Activated naive CD8-positive, alpha-beta T cell (primary cell): Measurements from ENCODE around the gene SMCO2.

Experiments
- H3K27ac Mint-ChIP-seq: one replicate; pipeline ENCODE4 v1.8.0; 2021; ENCODE audit warnings: mixed read lengths
- H3K27me3 Mint-ChIP-seq: one replicate; pipeline ENCODE4 v1.8.0; 2021; ENCODE audit warnings: mixed read lengths
- H3K36me3 Mint-ChIP-seq: one replicate; pipeline ENCODE4 v1.8.0; 2021; ENCODE audit warnings: mixed read lengths
- H3K4me1 Mint-ChIP-seq: one replicate; pipeline ENCODE4 v1.8.0; 2021; ENCODE audit warnings: low read depth, mixed read lengths
- H3K4me3 Mint-ChIP-seq: one replicate; pipeline ENCODE4 v1.8.0; 2021; ENCODE audit warnings: mild to moderate bottlenecking, mixed read lengths
- H3K9me3 Mint-ChIP-seq: one replicate; pipeline ENCODE4 v1.8.0; 2021; ENCODE audit warnings: low read depth, mixed read lengths

SMCO2 gene

DNA sequence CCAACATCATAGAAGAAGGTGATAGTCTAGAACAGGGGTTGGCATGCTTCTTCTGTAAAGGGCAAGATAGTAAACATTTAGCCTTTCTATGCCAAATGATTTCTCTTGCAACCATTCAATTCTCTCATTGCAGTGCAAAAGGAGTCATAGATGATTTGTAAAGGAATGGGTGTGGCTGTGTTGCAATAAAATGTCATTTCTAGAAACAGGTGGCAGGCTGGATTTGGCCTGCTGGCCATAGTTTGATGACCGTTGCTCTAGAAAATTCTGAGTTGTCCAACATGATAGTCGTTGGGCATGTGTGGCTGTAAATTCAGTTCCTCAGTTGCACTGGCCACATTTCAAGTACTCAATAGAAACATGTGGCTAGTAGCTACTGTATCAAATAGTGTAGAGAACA, 21.7 kb downstream of the SMCO2 start:
- Mint-ChIP-seq H3K36me3 (no peaks in the 10 kb centered on the region), H3K9me3 (no peaks in the 10 kb centered on the region), H3K27ac (no peak overlapping the region), H3K27me3 (no peaks in the 10 kb centered on the region), H3K4me3 (no peak overlapping the region), H3K4me1 (peaks cover 23% of the 10 kb centered on the region)

DNA sequence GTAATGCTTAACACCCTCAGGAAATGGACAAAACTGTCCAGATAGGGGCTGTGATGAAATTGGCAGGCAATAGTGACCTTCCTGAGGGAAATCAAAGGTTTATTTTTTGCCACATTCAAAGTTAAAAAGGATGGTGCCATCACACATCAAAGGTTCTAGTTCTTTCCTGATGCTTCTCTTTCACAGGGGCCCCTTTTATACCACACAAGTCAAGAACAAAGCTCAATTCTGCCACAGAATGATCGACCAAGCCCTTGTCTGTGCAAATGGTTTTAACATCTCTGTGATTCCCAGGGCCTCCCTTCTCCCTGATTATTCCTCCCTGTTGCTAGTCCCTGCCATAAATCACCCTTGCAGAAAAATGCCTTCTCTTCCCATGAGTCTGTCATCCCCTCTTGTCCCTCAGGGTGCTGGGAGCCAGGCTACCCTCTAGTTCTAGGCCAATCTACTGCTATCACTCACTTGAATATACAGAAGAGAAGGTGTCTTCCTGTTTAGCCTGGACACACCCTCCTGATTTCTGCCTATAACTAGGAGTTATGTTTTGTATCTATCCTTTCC, 22.7 kb downstream of the SMCO2 start:
- no peak overlapping the region for H3K27ac Mint-ChIP-seq
- no peaks in the 10 kb centered on the region for H3K36me3 Mint-ChIP-seq
- H3K9me3 Mint-ChIP-seq: no peaks in the 10 kb centered on the region
- no peaks in the 10 kb centered on the region for H3K27me3 Mint-ChIP-seq
- H3K4me3 Mint-ChIP-seq: no peak overlapping the region
- peaks cover 27% of the 10 kb centered on the region for H3K4me1 Mint-ChIP-seq

DNA sequence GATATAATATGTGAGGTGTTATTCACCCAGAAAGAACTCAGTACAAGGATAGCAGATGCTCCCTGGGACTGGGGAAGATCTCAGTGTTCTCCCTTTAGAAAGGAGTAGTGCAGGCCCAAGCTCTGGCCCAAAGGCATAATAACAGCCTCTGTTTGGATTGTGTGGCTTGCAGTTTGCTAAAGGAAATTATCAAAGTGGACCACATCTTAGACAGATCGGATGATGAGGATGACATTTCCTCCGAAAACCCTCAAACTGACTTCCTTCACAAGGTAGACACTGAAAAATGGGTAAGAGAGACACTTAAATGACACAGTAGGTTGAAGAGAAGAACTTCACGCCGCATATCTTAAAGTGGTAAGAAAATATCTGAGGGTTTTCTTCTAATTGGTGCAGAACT, 26.1 kb downstream of the SMCO2 start:
- Mint-ChIP-seq H3K4me1 (peaks cover 26% of the 10 kb centered on the region), H3K36me3 (peaks cover 11% of the 10 kb centered on the region), H3K27me3 (no peaks in the 10 kb centered on the region), H3K9me3 (peaks cover 13% of the 10 kb centered on the region), H3K27ac (no peak overlapping the region), H3K4me3 (no peak overlapping the region)

DNA sequence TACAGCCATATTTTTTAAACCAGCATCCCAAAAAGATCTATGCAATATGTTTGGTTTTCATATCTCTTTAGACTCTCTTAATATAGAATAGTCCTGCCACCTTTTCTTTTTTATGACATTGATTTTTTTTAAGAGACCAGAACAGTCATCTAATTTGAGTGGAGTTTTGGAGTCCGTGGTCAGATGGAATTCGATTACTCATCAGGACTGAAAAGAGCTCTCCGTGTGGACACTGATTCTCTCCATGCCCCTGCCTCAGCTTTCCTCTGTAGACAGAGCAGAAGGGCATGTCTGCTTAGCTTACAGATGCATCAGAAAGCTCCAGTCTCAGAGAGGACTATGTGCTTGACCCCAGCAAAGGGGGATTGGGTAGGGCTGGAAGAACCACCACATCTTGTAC, 27.8 kb downstream of the SMCO2 start:
- Mint-ChIP-seq H3K4me3 (no peak overlapping the region), H3K27ac (no peak overlapping the region), H3K36me3 (peaks cover 15% of the 10 kb centered on the region), H3K27me3 (no peaks in the 10 kb centered on the region), H3K4me1 (peaks cover 20% of the 10 kb centered on the region), H3K9me3 (peaks cover 18% of the 10 kb centered on the region)

DNA sequence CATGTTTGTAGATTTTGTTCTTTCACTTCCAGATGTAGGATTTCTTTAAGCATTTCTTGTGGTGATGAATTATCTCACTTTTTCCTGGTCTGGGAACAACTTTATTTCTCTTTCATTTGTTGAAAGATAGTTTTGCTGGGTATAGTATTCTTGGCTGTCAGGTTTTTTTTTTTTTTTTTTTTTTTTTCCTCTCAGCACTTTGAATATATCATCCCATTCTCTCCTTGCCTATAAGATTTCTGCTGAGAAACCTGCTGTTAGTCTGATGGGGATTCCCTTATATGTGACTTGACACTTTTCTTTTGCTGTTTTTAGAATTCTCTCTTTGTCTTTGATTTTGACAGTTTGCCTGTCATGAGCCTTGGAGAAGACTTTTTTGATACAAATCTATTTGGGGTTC, 30.5 kb downstream of the SMCO2 start:
- Mint-ChIP-seq H3K27ac (no peak overlapping the region), H3K36me3 (peaks cover 15% of the 10 kb centered on the region), H3K27me3 (no peaks in the 10 kb centered on the region), H3K4me1 (peaks cover 16% of the 10 kb centered on the region), H3K9me3 (peaks cover 18% of the 10 kb centered on the region), H3K4me3 (no peak overlapping the region)

DNA sequence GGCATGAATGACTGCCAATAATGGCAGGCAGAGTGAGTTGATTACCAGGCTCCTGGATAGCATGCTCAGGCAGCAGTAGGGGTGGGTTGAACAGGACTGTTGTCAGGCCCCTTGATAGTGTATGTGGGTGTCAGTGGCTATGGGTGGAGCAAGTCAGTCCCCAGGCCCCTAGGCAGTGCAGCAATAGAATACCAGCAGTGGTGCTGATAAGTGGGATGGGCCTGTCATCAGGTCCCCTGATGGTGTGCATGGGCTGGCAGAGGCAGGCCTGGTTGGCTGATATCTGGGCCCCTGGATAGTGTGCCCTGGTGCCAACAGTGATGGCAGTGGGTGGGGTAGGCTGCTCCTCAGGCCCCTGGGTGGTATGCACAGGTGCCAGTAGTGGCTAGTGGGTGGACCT, 32.4 kb downstream of the SMCO2 start:
- peaks cover 15% of the 10 kb centered on the region for H3K36me3 Mint-ChIP-seq
- peaks cover 18% of the 10 kb centered on the region for H3K9me3 Mint-ChIP-seq
- H3K4me3 Mint-ChIP-seq: no peak overlapping the region
- H3K4me1 Mint-ChIP-seq: no peaks in the 10 kb centered on the region
- no peak overlapping the region for H3K27ac Mint-ChIP-seq
- H3K27me3 Mint-ChIP-seq: no peaks in the 10 kb centered on the region

DNA sequence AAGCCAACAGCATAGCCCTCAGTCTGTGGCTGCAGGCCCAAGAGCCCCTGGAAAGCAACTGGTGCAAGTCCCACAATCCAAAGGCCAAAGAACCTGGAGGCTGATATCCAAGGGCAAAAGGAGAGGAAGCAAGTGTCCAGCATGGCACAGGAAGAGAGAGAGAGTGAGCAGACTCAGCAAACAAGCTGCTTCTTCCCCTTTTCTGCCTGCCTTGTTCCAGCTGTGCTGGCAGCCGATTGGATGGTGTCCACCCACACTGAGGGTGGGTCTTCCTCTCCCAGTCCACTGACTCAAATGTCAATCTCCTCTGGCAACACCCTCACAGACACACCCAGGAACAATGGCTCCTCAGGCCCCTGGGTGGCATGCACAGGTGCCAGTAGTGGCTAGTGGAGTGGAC, 33.5 kb downstream of the SMCO2 start:
- no peaks in the 10 kb centered on the region for H3K27me3 Mint-ChIP-seq
- H3K27ac Mint-ChIP-seq: no peak overlapping the region
- H3K4me1 Mint-ChIP-seq: no peaks in the 10 kb centered on the region
- no peak overlapping the region for H3K4me3 Mint-ChIP-seq
- H3K36me3 Mint-ChIP-seq: peaks cover 13% of the 10 kb centered on the region
- peaks cover 18% of the 10 kb centered on the region for H3K9me3 Mint-ChIP-seq

DNA sequence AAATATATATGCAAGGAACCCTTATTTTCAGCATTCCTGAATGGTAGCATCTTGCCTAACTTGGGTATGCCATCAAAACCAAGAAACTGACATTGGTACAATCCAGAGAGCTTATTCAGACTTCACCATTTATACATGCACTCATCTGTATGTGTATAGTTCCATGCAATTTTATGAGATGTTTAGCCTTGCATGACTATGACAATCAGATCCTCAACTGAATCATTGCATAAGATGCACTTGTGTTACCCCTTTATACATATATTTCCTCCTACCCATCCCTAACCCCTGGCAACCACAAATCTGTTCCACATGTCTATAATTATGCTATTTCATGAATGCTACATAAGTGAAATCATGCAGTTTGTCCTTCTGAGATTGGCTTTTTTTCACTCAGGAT, 40.4 kb downstream of the SMCO2 start:
- Mint-ChIP-seq H3K36me3 (peaks cover 7% of the 10 kb centered on the region), H3K27ac (no peak overlapping the region), H3K9me3 (peaks cover 6% of the 10 kb centered on the region), H3K27me3 (no peaks in the 10 kb centered on the region), H3K4me3 (no peak overlapping the region), H3K4me1 (no peaks in the 10 kb centered on the region)

DNA sequence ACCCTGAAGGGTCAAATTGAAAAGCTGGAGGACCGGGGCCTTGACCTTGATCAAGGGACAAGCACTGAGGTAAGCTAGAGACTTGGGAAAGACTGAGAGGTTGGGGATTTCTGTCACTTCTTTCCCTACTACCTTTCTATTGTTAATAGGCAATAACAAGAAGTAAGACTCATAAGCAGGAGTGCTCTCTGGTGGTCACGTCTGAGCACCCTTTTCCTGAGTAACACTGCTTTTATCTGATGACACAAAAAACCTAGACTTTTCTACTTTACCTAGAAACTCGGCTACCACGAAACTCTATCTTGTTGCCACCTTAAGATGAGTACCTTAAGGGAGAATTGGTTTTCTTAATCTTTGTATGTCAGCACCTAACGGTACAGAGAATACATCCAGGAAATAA, 41.9 kb downstream of the SMCO2 start:
- no peaks in the 10 kb centered on the region for H3K4me1 Mint-ChIP-seq

DNA sequence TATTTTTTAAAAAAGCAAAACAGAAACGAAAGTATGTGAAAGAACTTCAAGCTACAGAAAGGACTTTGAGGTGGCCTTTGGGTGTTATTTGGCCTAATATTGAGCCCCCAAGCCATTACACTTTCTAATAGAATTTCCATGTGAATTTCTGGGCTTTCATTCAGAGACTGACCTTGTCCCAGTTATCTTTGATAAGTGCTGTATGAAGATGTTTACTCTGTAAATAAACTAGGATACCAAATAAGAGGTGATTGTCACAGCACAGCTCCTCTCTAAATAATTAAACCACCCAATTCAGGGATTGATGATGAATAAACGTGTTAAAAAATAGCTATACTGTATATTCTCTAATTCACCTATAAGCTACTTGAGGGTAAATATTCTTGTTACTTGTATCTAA, 44.7 kb downstream of the SMCO2 start:
- Mint-ChIP-seq H3K27me3 (peaks cover 1% of the 10 kb centered on the region), H3K9me3 (peaks cover 6% of the 10 kb centered on the region), H3K27ac (no peak overlapping the region), H3K4me1 (no peaks in the 10 kb centered on the region), H3K4me3 (no peak overlapping the region), H3K36me3 (peaks cover 7% of the 10 kb centered on the region)

More for the DNA sequence above, 41.9 kb downstream of the SMCO2 start:
- Mint-ChIP-seq H3K9me3 (peaks cover 6% of the 10 kb centered on the region), H3K27ac (no peak overlapping the region), H3K4me3 (no peak overlapping the region), H3K27me3 (no peaks in the 10 kb centered on the region), H3K36me3 (peaks cover 7% of the 10 kb centered on the region)

DNA sequence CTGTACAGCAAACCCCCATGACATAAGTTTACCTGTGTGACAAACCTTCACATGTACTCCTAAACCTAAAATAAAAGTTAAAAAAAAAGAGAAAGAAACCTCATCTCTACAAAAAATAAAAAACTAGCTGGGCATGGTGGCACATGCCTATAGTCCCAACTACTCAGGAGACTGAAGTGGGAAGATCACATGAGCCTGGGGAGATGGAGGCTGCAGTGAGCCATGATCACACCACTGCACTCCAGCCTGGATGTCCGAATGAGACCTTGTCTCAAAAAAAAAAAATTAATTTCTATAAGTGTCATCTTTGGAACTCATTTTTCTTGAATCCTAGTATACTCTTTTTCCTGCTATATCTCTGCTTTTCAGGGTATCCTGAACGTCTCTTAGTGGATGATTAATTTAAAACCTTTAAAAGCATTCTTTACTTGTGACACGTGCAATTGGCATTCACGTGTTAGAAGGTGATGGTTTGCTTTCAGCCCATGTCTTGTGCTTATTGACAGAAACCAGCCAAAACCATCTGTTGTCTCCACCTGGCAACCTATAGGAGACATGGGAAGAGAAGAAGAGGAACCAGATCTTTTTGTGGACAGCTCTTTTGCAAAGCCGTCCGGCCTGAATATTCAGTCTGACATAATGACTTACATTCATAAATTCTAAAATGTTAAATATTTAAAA, 46.9 kb downstream of the SMCO2 start:
- no peaks in the 10 kb centered on the region for H3K9me3 Mint-ChIP-seq
- H3K4me3 Mint-ChIP-seq: no peak overlapping the region
- H3K4me1 Mint-ChIP-seq: peaks cover 7% of the 10 kb centered on the region
- peaks cover 5% of the 10 kb centered on the region for H3K36me3 Mint-ChIP-seq
- peaks cover 5% of the 10 kb centered on the region for H3K27me3 Mint-ChIP-seq
- no peak overlapping the region for H3K27ac Mint-ChIP-seq

DNA sequence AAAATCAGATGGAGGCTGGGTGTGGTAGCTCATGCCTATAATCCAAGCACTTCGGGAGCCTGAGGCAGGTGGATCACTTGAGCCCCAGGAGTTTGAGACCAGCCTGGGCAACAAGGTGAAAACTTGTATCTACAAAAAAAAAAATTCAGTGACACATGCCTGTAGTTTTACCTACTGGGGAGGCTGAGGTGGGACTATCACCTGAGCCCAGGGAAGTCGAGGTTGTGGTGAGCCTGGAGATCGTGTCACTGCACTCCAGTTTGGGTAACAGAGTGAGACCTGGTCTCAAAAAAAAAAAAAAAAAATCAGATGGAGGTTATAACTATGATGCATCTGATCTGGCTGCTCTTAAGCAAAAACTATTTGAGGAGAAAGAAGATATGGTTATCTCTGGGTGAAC, 50.9 kb downstream of the SMCO2 start:
- Mint-ChIP-seq H3K36me3 (no peaks in the 10 kb centered on the region), H3K4me3 (no peak overlapping the region), H3K27ac (no peak overlapping the region), H3K4me1 (peaks cover 17% of the 10 kb centered on the region), H3K9me3 (no peaks in the 10 kb centered on the region), H3K27me3 (peaks cover 8% of the 10 kb centered on the region)

DNA sequence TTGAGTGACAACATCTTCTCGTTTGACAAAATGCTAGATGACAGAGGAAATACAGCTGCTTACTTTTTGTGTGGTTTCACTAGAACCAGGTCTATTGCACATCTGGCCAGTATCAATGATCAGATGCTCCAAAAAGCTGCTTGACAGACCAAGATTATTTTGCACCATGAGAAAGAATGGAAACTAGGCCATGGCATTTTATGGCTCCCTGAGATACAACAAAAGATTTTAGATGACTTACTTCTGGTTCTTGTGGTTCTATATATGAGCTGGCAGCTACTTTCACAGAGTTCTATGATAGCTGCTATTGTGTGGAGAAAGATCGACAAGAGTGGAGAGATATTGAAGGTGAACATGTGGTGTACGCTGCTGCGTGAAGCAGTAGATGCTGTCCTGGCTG, 51.6 kb downstream of the SMCO2 start:
- peaks cover 2% of the 10 kb centered on the region for H3K36me3 Mint-ChIP-seq
- peaks cover 8% of the 10 kb centered on the region for H3K27me3 Mint-ChIP-seq
- H3K27ac Mint-ChIP-seq: no peak overlapping the region
- H3K9me3 Mint-ChIP-seq: peaks cover 3% of the 10 kb centered on the region
- H3K4me1 Mint-ChIP-seq: peaks cover 20% of the 10 kb centered on the region
- H3K4me3 Mint-ChIP-seq: no peak overlapping the region

DNA sequence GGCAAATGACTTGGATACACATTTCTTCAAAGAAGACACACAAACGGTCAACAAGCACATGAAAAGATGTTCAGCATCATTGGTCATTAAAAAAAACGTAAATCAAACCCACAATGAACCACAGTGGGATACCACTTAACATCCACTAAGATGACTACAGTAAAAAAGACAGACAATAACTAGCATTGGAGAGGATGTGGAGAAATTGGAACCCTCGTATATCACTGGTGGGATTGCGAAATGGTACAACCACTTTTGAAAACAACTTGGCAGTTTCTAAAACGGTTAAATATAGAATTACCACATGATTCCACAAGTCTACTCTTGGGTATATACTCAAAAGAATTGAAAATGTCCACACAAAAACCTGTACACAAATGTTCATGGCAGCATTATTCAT, 52.2 kb downstream of the SMCO2 start:
- peaks cover 20% of the 10 kb centered on the region for H3K4me1 Mint-ChIP-seq
- H3K4me3 Mint-ChIP-seq: no peak overlapping the region
- H3K36me3 Mint-ChIP-seq: peaks cover 2% of the 10 kb centered on the region
- no peak overlapping the region for H3K27ac Mint-ChIP-seq
- peaks cover 3% of the 10 kb centered on the region for H3K9me3 Mint-ChIP-seq
- peaks cover 8% of the 10 kb centered on the region for H3K27me3 Mint-ChIP-seq

DNA sequence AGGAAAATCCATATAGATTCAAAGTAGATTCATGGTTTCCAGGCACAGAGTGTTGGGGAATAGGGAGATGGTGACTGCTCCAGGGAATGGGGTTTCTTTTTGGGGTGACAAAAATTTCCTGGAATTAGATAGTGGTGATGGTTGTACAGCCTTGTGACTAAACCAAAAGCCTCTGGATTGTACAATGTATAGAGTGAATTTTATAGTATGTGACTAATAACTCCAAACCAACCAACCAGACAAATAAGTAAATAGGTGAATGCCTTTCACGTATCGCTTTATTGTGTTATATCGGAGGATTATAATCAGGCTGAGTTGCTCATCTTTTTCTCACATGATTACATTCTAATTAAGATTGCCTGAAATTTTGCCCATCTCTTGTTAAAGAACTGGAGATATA, 52.8 kb downstream of the SMCO2 start:
- no peak overlapping the region for H3K4me3 Mint-ChIP-seq
- H3K4me1 Mint-ChIP-seq: peaks cover 20% of the 10 kb centered on the region
- peaks cover 2% of the 10 kb centered on the region for H3K36me3 Mint-ChIP-seq
- H3K9me3 Mint-ChIP-seq: peaks cover 3% of the 10 kb centered on the region
- peaks cover 8% of the 10 kb centered on the region for H3K27me3 Mint-ChIP-seq
- no peak overlapping the region for H3K27ac Mint-ChIP-seq

DNA sequence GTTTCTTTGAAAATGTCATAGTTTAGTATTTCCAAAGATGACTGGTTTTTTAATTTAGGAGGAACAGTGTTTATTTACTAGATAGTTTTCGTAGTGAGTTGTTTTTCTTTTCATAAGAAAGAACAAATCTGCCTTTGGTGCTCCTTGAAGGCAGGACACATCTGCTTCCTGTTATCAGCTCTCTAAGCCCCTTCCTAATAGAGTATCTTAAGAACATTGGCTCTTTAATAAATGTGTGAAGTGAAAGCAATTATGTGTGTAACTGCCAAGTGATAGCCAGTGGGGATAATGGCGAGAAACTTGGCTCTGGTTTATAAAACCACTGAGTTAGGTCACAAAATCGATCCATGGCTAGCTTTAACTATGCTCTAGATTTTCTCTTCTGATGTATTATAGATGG, 54.0 kb downstream of the SMCO2 start:
- peaks cover 3% of the 10 kb centered on the region for H3K9me3 Mint-ChIP-seq
- H3K4me1 Mint-ChIP-seq: peaks cover 20% of the 10 kb centered on the region
- H3K4me3 Mint-ChIP-seq: no peak overlapping the region
- peaks cover 2% of the 10 kb centered on the region for H3K36me3 Mint-ChIP-seq
- H3K27ac Mint-ChIP-seq: no peak overlapping the region
- peaks cover 7% of the 10 kb centered on the region for H3K27me3 Mint-ChIP-seq
